ENCODE measurements around the gene ATP2A1.
"Not testable (repeated sequence)": the region's sequence is repeated elsewhere in the genome, so short reads cannot be mapped to it uniquely, and the experiment has no call there.

The ATP2A1 gene

GRCh38 chr16:28935924-28936783 lies 57.9 kb downstream of the ATP2A1 start:
- peak; percentile 39 for DNase-seq (ENCODE audit: low spot score)

GRCh38 chr16:28936784-28937155 lies 58.5 kb downstream of the ATP2A1 start:
- no peak for DNase-seq (ENCODE audit: low spot score)

GRCh38 chr16:28937222-28937876 lies 59.1 kb downstream of the ATP2A1 start:
- DNase-seq (ENCODE audit: low spot score) = no peak

GRCh38 chr16:28938721-28939120 lies 60.4 kb downstream of the ATP2A1 start:
- DNase-seq (ENCODE audit: low spot score) = no peak

GRCh38 chr16:28939825-28940224 lies 61.5 kb downstream of the ATP2A1 start:
- not testable (repeated sequence) for DNase-seq (ENCODE audit: low spot score)

GRCh38 chr16:28943281-28943680 lies 65.0 kb downstream of the ATP2A1 start:
- DNase-seq (ENCODE audit: low spot score) = no peak

GRCh38 chr16:28946681-28947080 lies 68.4 kb downstream of the ATP2A1 start:
- no peak for DNase-seq (ENCODE audit: low spot score)

- DNase-seq (ENCODE audit: low spot score) = peak; percentile 99
These were observed 72.5 kb downstream of the ATP2A1 start, which contains the start of gene NFATC2IP for GRCh38 chr16:28950648-28951409. Gene NFATC2IP (plus strand): TSS chr16:28950937. CDS start chr16:28951012, 75 bp downstream.

- peak; percentile 11 for DNase-seq (ENCODE audit: low spot score)
These were observed 73.2 kb downstream of the ATP2A1 start for GRCh38 chr16:28951410-28951943.
